HG02610 (cell line): ENCODE results near the gene OR6J1.
A peak's percentile ranks its signal among the peaks of the same experiment; 100 is the strongest.
"Not testable (repeated sequence)": the region's sequence is repeated elsewhere in the genome, so short reads cannot be mapped to it uniquely, and the experiment has no call there.

Source experiments
- ATAC-seq: cut with Tn5 transposase; IDR thresholded peaks from one replicate; pipeline ENCODE4 v1.9.1; 2021; ENCODE audit warnings: mild to moderate bottlenecking, moderate library complexity; ENCODE audit not compliant: unreplicated experiment

The OR6J1 gene

DNA sequence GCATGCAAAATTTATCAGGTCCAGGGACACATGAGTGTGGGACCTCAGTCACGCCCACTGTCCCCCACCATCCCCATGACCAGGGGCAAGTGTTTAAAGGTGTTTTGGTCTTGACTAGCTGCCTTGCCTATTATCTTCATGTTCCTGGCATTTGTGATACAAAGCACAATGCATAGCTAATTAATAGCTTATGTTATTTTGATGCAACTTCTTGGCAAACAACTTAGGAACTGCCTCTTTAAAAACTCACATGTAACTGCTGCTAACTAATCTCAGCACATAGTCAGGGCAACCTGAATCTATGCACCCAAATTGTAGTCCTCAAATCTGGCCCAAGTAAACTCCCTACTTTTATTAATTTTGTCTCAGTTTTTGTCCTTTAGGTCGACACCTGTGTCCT, 7.4 kb upstream of the OR6J1 start:
- no peak for ATAC-seq

GRCh38 chr14:22650960-22651521, 6.9 kb upstream of the OR6J1 start:
- ATAC-seq, result peak; percentile 81

- ATAC-seq, result no peak
Observed at GRCh38 chr14:22650046-22650739, 6.0 kb upstream of the OR6J1 start.

GRCh38 chr14:22648506-22648905, 4.4 kb upstream of the OR6J1 start:
- ATAC-seq, result no peak

- ATAC-seq, result no peak
Observed at GRCh38 chr14:22646570-22647254, 2.6 kb upstream of the OR6J1 start.

DNA sequence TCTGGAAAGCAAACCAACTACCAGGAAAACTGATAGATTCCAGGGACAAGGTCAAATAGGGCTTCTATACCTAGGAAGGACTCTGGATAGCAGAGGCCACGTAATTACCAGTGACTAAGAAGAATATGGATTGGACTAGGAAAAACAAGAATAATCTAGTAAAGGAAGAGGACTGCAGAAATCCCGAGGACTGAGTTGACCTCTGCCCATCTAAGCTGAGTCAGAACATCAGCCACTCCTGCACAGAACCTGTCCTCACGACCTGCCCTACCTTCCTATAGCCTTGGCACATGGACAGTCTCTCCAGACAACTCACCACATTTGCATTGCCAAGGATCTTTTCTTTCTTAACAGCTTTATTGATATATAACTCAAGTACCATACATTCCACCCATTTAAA, 2.3 kb downstream of the OR6J1 start:
- no peak for ATAC-seq

DNA sequence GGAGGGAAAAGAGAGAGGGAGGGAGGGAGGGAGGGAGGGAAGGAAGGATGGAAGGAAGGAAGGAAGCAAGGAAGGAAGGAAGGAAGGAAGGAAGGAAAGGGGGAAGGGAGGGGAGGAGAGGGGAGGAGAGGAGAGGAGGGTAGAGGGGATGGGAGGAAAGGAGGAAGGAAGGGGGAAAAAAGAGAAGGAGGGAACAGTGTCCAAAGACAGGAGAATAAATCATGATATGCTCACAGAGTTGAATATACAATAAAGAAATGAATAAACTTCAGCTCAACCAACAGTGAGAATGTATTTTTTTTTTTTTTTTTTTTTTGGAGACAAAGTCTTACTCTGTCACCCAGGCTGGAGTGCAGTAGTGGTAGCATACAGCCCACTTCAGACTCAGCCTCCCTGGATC, 4.0 kb downstream of the OR6J1 start:
- ATAC-seq, result no peak

DNA sequence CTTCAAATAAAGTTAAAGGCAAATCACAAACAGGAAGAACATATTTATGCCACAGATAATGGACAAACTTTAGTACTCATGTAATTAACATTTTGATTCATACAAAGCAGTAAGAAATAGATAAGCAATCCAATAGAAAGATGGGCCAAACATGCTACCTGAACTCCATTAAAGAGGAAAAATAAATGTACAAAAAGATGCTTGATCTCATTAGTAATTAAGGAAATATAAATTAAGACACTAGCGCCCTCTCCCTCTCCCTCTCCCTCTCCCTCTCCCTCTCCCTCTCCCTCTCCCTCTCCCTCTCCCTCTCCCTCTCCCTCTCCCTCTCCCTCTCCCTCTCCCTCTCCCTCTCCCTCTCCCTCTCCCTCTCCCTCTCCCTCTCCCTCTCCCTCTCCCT, 8.2 kb downstream of the OR6J1 start:
- ATAC-seq, result not testable (repeated sequence)

DNA sequence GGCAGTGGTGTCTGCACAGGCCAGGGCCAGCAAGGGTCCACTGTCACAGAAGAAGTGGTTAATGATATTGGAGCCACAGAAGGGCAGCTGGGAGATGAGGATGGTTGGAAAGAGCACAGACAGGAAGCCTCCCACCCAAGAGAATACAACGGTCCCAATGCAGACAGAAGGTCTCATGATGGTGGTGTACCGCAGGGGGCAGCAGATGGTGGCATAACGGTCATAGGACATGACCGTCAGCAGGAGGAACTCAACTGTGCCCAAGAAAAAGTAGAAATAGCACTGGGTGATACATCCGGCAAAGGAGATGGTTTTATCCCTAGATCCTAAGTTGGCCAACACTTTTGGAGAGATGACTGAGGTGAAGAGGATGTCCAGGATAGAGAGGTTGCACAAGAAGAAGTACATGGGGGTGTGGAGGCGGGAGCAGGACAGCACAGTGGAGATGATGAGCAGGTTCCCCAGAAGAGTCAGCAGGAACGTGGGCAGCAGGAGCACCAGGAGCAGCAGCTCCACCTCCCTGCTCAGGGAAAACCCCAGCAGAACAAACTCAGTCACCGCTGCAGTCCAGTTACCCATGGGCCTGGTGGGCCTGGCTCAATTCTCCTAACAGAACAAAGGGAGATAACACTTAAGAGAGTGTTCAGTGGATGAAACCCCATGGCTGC, 9.8 kb downstream of the OR6J1 start:
- no peak for ATAC-seq

DNA sequence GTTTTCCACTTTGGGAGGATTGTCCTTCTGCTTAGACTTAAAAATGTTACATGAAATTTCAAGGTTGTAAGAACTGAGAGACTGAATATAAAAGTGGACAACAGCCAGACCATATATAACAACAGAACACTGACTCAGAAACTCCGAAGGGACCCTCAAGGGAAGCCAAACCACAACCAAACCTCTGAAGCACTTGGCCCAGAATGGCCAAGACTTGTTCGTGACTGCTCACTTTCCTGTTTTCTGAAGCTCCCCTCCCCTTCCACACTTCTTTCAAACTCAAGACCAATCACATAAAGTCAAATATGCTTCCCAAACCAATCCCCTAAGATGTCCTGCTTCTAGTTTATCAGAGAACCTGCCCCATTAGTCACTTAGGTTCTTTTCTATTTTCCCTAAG, 13.7 kb downstream of the OR6J1 start:
- ATAC-seq, result no peak

DNA sequence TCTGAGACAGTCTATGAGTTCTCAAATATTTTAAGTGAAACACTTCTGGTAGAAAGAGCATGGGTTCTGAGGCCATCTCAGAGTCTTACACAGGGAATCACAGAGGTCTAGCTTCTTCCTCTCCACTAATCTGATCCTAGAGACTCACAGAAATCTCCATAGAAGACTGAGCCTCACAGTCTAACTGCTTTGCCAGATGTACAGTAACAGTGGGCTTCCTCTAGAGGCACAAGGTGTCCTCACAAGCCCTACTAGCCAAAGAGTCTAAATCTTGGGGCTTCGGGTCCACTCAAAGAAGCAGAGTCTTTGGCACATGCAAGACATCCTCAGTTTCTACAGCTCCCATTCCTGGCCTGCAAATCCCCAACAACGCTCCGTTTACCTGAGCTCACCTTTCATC, 14.1 kb downstream of the OR6J1 start:
- no peak for ATAC-seq

- ATAC-seq, result no peak
Observed at GRCh38 chr14:22629361-22629760, 14.8 kb downstream of the OR6J1 start.

GRCh38 chr14:22627506-22628263, 16.5 kb downstream of the OR6J1 start:
- no peak for ATAC-seq

DNA sequence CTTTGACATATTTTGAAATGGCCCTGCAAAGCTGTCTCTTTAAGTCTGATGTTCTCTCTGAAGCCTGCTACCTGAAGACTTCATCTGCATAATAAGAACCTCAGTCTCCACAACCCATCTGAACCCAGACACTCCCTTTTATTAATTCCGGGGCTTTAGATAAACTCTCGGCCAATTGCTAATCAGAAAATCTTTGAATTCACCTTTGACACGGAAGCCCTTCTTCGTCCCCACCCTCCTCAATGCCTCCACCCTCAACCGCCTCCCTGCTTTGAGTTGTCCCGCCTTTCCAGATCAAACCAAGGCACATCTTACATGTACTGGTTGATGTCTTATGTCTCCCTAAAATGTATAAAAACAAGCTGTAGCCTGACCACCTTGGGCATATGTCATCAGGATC, 17.6 kb downstream of the OR6J1 start:
- ATAC-seq, result no peak

DNA sequence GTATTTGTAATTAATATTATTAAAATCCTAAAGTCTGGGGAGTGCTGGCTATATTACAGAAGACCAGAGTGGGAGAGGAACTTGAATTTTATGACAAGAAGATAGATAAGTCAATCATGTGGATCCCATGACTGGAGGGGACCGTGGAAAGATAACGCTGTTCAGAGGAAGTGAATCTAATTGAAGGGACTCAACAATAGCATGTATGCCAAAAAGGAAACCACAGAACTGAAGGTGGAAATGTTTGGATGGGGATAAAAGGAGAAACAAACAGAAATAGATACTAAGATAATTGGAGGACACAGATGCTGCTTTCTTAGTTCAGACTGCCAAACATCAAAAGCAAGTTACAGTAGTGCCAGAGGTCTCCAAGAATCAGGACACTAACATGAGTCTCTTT, 21.1 kb downstream of the OR6J1 start:
- no peak for ATAC-seq

DNA sequence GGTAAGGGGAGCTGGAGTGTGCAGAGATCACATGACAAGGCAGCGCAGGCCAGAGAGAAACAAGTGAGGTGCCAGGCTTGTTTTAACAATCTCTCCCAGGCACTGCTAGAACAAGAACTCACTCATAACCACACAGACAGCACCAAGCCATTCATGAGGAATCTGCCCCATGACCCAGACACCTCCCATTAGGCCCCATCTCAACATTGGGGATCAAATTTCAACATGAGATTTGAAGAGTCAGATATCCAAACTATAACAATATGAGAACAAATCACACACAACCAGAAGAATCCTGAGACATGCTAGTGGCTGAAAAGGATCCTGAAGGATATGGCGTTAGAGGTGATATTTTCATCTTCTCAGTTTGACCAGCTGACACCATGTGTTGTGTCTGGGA, 21.9 kb downstream of the OR6J1 start:
- ATAC-seq, result no peak

DNA sequence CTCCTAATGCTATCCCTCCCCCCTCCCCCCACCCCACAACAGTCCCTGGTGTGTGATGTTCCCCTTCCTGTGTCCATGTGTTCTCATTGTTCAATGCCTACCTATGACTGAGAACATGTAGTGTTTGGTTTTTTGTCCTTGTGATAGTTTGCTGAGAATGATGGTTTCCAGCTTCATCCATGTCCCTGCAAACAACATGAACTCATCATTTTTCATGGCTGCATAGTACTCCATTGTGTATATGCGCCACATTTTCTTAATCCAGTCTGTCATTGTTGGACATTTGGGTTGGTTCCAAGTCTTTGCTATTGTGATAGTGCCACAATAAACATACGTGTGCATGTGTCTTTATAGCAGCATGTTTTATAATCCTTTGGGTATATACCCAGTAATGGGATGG, 28.4 kb downstream of the OR6J1 start:
- not testable (repeated sequence) for ATAC-seq

DNA sequence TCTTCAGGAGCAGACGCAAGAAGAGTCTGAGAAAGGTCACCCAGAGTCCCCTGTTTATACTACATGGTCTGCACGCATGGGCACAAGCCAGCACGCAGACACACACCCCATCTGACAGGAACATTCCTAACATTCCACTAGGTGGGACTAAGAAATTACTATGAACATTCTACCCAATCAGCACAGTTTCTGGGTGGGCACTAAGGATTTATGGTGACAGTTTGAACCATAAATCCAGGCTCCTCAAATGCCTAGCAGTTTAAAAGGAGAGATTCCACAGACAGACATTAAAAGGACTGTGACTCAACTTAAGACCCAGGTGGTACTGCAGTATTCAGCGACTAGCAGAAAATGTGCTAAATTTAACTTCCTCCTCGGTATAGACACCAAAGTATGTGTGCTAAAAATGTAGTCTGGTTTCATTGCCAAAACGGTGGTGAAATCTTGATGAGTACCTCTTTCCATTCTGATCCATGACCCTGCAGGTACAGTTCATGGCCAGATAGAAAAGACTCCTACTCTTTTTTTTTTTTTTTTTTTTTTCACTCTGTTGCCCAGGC, 29.8 kb downstream of the OR6J1 start:
- no peak for ATAC-seq

DNA sequence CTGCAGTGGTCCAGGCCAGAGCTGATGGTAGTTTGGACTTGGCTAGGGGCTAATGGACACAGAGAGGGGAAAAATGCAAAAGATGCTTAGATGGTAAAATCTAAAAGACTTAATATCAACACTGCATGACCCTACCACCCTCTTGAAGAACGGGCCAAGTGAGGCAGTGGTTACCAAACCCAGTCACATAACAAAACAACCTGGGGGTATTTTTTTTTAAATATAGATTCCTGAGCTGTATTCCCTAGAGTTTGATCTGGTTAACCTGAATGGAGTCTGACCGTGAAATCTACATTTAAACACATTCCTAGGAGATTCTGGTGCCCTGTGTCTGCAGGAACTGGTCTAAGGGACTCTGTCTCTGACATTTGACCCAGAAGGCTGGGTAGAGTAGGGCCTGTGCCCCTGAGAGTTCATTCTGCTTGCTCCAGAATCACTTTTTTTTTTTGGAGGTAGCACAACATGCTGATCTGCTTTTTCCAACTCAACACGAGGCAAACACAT, 30.4 kb downstream of the OR6J1 start:
- ATAC-seq, result no peak

DNA sequence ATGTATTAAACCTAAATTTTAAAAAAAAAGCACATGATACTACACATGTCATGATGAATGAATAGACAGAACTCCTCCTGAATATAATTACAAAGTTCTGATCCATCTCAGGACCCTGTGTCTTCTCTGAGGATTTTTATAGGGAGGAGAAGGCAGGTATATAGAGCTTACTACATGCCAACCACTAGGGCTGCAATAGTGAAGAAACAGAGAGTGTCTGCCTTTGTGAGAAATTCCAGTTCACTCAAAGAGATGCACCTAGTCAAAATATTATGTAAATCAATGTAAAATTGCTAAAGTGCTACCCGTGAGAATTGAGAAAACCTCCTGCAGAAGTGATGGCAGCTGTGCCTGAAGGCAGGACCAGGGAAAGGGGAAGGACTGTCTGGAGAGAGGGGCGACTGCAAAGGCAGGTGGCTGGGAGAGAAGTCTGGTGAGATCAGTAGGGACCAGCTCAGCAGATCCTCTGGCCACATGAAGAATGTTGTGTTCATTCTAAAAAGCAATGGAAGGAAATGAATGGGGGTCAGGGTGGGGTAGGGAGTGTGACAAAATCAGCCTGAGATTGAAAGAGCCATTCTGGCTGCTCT, 31.0 kb downstream of the OR6J1 start:
- ATAC-seq, result no peak
